ENCODE measurements around the gene LTBP3.

DNA sequence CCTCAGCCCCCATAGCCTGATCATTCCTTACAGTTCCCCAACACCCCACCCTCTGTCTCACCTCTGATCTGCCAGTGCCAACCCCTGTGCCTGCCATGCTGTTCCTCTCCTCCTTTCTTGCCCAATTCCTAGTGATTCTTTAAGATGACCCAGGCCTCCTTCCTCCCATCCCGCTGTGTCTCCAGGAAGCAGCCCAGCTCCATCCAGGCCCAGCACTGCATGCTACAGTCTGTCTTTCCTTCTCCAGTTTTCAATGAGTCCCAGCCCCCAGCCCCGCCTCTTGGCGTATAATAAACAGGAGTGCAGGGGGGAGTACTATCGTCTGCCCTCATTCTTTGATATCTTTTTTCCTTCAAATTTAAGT, 12.3 kb downstream of the LTBP3 start:
- TF ChIP-seq POLR2A (IDR thresholded peaks at IDR 0.05; ENCODE audit: low read depth, low read length) (no peak), POLR2AphosphoS5 (IDR thresholded peaks at IDR 0.05; ENCODE audit: low read depth, low read length) (no peak)

Measured in GM12892 (cell line).